ENCODE results near the gene QRSL1.

DNA sequence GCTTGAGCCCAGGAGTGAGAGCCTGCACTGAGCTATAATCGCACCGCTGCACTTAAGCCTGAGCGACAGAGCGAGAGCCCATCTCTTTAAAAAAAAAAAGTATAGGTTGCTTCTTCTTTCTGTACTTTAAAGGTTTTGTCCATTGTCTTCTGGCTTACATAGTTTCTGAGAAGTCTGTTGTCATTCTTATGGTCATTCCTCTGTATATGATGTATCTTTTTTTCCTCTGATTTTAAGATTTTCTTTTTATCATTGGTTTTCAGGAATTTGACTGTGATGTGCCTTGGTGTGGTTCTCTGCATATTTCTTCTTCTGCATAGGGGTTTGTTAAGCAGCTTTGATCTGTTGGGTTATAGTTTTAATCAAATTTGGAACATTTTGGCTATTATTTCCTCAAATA, 29.1 kb downstream of the QRSL1 start:
- TF ChIP-seq, protein P1, sequence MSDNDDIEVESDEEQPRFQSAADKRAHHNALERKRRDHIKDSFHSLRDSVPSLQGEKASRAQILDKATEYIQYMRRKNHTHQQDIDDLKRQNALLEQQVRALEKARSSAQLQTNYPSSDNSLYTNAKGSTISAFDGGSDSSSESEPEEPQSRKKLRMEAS (IDR thresholded peaks at IDR 0.05), result no peak
- TF ChIP-seq, protein P2, sequence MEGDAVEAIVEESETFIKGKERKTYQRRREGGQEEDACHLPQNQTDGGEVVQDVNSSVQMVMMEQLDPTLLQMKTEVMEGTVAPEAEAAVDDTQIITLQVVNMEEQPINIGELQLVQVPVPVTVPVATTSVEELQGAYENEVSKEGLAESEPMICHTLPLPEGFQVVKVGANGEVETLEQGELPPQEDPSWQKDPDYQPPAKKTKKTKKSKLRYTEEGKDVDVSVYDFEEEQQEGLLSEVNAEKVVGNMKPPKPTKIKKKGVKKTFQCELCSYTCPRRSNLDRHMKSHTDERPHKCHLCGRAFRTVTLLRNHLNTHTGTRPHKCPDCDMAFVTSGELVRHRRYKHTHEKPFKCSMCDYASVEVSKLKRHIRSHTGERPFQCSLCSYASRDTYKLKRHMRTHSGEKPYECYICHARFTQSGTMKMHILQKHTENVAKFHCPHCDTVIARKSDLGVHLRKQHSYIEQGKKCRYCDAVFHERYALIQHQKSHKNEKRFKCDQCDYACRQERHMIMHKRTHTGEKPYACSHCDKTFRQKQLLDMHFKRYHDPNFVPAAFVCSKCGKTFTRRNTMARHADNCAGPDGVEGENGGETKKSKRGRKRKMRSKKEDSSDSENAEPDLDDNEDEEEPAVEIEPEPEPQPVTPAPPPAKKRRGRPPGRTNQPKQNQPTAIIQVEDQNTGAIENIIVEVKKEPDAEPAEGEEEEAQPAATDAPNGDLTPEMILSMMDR (IDR thresholded peaks at IDR 0.05; ENCODE audit: low read depth, low read length, missing input control), result no peak
- TF ChIP-seq JUND (IDR thresholded peaks at IDR 0.05) (no peak), RAD21 (IDR thresholded peaks at IDR 0.05) (no peak), YY1 (IDR thresholded peaks at IDR 0.05) (no peak)

Measured in liver (tissue), 3 donors.